Stimulated activated CD4-positive, alpha-beta T cell treated with anti-CD3 and anti-CD28 coated beads, Interleukin-1b, Interleukin-23, amount 100 ng/mL, for 24 hours (primary cell): Measurements from ENCODE around the gene HDLBP.

Experiments used
- DNase-seq, 4 experiments: peaks; one replicate each; pipeline ENCODE4 v3.0.0-alpha.2; 2020; ENCODE audit warnings: low read depth in 4 of 4, low spot score in 1 of 4

Gene HDLBP

DNA sequence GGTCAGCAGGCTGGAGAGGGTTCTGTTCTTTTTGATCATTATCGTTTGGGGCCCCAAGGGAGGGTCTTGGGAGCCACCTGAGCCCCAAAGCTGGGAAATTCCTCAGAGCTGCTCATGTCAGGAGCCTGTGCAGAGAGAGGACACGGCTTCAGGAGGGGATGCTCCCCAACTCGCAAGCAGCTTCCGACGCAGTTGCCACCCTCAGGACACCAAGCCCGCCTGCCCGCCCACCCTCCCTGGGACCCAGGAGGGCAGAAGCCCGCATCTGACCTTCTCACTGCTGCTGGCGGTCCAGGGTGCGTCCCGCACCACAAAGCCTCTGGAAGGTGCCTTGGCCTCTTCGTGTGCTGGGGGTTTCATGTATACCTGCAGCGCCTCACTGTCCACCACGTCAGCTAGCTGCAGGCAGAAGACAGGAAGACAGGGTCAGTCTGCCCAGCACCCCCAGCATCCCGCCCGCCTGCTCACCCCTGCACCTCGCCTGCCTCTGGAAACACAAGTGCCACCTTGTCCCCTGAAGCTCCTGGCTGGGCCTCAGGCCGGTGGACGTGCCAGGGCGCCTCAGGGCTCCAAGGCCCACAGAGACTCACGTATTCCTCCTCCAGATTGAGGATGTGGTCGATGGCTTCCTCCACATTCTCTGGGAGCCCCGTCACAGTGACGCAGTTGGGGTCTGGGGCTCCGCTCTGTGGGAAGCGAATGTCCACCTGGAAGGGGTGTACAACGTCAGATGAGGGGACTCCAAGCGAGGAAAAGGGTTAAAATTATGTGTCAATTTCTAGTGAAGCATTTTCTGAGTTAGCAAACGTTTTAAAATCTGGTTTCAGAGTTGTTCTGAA lies 85.7 kb downstream of the HDLBP start:
- DNase-seq = no peak

DNA sequence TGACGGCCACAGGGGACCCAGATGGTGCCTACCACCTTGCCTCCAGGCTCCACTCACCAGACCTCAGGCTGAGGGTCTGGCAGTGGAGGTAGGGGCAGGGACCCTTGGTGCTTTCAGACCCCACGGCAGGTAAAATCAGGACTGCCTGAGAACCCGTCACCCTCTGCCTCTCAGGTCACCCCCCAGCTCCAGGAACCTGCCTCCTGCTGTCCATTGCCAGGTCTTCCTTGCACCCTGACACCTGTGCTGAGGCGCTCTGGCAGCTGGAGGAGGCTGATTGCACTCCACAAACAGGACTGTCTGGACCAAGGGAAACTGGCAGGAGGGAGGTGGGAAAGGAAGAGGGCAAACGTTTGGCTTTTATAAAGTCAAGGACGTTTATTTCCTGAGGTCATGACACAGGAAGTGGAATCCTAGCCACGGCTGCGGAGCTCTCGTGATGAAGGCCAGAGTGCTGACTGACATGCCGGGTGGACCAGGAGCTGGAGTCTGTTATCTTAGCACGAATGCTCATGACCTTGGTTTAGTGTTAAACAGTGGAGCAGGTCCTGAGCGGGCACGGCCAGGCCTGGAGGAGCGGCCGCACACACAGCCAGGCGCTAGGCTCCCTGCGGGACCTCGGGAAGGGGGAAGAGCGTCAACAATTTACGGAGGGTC lies 86.5 kb downstream of the HDLBP start:
- no peak for DNase-seq

DNA sequence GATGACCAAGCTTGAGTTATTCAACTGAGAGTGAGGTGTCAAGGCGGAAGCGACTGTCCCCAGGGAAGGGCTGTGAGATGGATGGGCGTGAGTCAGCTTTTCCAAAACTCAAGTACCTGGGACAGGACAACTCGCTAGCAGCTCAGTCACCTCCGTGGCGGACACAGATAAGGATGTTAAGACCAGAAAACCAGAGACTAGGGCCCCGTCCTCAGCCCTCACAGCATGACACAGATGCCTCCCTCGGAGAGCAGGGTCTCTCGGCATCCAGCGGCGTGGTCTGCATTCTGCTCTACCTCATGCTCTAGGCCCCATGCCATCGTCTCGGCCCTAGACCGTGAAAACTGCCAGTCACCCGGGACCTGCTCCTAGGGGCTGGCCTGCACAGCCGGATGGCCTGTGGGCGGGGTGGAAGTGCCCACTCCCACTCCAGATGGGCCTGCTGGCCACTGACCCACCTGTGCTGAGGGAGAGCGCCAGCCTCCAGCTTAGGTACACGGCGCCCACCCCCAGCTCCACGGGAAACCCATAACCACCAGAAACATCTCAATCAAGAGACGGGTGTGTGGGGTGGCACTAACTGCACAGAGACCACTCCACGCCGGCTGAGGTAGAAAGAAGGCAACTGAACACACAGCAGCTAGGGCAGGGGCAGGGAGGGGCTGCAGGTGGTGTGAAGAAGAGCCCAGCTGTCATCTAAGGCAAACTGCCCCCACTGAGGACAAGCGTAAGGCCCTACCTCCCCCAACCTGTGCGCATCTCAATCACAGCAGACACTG lies 87.2 kb downstream of the HDLBP start:
- DNase-seq = no peak

DNA sequence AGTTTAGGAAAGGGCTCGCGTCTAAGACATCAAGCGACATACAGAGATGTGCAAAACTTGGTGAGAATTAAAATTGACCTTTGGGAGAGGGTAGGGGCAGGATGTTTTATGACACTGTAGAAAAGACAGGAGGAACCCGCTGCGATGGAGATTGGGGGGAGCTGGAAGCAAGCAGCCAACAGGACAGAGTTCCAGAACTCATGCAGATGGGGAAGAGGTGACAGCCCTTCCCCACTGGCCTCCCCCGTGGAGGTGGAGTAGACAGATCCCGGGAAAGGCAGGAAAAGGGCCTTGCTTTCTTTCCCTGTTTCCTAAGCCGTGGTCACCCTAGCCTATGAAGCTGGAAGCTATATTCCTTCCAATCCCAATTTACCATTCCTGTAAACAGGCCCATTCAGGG lies 87.9 kb downstream of the HDLBP start:
- DNase-seq = no peak

DNA sequence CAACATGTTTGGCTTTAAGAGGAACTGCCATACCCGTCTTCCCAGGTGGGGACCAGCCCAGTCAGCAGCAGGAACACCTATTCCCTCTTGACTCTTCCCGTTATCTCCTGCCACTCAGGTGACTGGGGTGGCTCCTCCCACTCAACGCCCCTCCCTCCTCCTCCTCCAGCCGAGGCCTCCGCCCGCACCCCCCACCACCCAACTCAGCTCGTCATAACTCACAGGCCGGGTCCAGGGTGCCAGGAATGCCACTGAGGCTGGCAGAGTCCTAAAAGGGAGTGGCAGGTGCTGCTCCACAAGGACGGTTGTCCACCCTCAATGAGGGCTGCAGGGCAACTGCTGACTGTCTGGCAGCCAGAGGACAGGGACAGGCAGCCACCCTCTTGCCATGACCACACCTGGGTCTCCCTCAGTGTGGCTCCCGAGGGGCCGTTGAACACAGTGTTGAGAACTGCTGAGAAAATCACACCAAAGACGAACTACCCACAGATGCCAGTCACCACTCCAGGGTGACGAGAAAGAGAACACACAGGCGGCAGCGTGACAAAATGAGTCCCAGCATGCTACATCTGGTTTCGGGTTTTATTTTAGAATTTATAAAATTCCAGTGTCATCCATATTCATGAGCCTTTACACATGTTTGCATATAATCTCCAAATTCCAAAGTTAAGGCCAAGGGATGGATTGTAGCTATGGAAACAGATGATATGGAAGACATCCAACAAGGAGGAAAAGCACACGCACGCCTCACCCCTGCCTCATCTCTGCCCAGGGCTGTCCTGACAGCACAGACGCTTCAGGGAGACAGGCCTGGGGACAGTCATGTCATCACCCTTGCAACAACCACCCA lies 88.5 kb downstream of the HDLBP start:
- no peak for DNase-seq

DNA sequence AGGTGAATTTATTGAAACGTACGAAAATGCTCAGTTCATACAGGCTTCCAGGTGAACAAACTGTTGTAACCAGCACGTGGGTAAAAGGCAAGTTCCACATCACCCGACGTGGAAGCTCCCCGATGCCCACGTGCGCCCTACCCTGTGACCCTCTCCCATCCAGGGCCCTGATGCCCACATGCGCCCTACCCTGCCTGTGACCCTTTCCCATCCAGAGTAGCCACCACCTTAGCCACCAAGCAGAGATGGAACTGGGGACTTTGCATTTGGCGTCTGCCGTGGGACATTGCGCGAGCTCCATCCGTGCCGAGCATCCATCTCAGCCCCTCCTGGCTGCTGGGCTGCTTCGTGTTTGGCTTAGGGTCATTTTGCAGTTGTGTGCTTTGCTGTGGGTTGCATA lies 89.5 kb downstream of the HDLBP start:
- no peak for DNase-seq

DNA sequence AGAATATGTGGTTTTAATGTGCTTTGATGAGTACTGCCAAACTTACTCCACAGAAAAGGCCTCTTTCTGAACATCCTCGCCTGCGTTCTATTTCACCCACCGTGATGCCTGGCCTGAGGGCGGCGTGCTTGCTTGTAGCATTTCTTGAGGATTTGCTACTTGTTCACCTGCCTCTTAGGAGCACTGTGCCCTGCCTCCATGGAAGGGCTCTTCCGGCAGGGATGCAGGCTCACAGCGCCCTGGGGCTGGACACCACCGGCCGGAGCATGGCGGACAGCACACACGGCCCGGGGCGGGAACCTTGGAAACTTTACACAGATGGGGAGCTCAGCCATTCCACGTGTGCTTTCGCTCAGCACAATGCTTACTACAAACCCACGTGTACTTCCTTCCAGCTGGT lies 89.9 kb downstream of the HDLBP start:
- DNase-seq = no peak

DNA sequence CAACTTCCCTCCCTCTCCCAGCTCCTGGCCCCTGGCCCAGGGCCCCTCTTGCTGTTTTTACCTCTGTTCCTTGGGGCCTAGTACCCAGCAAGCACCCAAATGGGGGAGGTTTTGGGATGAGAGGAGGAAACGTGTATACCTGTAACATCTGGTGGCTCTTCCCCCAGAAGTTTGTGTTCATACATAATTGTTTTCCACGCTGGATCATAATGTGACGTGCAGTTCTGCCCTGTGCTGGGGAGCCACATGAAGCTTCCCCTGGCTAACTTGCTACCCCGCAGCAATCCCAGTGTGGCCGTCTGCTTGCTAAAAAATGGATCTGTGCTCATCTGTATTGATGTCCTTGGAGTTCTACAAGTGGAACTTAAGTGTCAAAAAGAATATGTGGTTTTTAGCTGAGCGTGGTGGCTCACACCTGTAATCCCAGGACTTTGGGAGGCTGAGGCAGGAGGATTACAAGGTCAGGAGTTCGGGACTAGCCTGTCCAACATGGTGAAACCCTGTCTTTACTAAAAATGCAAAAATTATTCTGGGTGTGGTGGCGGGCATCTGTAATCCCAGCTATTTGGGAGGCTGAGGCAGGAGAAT lies 90.5 kb downstream of the HDLBP start:
- no peak for DNase-seq

DNA sequence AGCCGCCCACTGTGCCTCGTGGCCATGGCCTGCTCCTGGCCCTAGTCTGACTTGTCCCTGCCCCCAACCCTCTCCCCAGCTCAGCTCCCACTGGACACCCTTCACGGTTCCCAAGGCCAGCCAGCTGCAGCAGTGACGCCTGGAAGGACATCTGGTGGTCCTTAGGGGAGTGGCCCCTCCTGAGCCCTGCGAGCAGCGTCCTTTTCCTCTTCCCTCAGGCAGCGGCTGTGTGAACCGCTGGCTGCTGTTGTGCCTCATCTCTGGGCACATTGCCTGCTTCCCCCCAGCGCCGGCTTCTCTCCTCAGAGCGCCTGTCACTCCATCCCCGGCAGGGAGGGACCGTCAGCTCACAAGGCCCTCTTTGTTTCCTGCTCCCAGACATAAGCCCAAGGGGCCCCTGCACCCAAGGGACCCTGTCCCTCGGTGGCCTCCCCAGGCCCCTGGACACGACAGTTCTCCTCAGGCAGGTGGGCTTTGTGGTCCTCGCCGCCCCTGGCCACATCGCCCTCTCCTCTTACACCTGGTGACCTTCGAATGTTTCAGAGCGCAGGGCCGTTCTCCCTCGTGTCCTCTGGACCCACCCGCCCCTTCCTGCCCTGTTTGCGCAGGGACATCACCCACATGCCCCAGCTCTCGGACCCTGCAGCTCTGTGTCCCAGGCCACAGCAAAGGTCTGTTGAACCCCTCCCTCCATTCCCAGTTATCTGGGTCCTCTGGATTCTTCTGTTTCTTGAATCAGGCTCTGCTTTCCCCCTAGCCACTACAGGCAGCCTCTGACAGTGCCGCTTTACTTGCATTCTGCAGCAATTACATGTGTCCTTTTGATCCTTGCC lies 91.2 kb downstream of the HDLBP start:
- no peak for DNase-seq

DNA sequence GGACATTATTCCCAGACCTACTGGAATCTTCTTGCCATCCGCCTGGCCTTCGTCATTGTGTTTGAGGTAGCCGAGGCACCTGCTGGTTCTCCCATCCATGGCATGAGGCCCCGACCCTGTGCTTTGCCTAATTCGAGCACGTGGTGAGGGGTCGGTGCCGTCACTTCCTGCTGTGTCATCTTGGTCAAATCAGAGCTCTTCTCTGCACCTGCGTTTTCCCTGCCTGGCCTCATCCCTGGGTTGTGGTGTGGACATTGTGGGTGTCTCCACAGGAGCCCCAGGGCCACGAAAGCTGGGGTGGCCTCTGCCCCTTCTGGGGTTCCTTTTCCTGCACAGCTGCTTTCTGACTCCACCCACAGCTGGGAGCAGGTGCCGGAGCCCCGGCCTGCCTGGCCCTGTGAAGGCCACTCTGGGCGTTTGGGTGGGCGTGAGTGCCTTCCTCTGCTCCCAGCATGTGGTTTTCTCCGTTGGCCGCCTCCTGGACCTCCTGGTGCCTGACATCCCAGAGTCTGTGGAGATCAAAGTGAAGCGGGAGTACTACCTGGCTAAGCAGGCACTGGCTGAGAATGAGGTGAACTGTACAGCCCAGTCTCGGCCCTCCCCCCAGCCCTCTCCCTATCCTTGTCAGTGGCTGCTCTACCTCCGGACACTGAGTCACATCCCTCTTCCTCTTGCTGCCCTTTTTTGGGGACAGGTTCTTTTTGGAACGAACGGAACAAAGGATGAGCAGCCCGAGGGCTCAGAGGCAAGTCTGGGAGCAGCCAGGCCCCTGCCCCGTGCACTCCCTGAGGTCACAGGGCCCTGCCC lies 92.1 kb downstream of the HDLBP start:
- DNase-seq = no peak

DNA sequence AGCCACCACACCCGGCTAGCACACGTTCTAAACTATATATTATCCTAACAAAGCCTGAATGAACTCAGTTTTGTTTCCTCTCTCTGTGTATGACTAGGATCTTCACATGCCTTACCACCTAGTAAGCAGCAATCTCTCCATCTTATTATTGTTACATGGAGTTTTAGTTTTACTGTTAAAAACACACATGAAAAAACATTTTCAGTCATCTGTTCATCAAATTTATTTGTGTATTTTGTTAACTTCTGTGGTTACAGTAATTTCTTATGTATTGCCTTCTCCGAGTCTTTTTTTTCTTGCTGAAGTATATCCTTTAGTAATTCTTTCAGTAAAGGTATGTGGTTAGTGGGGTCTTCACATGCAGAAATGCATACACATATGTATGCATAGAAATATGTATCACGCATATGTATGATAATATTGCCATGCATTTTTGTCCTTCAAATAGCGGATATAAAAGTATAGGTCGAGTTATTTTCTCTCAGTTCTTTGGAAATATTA lies 95.6 kb downstream of the HDLBP start:
- DNase-seq = no peak

DNA sequence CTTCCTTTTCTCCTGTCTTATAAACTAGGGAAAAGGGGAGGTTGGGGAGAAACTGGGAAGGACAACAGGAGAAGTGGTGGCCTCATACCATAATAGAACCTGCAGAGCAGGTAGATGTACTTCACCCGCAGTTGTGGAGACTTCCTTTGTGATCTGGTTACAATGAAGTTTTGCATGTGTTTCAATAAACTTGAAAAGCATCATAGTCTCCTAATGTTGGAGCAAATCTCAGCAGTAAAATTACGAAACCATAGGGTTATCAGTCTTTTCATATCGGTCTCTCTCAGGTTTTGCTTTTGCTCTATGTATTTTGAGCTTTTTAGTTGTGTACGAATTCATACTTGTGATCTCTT lies 96.5 kb downstream of the HDLBP start:
- DNase-seq = no peak

DNA sequence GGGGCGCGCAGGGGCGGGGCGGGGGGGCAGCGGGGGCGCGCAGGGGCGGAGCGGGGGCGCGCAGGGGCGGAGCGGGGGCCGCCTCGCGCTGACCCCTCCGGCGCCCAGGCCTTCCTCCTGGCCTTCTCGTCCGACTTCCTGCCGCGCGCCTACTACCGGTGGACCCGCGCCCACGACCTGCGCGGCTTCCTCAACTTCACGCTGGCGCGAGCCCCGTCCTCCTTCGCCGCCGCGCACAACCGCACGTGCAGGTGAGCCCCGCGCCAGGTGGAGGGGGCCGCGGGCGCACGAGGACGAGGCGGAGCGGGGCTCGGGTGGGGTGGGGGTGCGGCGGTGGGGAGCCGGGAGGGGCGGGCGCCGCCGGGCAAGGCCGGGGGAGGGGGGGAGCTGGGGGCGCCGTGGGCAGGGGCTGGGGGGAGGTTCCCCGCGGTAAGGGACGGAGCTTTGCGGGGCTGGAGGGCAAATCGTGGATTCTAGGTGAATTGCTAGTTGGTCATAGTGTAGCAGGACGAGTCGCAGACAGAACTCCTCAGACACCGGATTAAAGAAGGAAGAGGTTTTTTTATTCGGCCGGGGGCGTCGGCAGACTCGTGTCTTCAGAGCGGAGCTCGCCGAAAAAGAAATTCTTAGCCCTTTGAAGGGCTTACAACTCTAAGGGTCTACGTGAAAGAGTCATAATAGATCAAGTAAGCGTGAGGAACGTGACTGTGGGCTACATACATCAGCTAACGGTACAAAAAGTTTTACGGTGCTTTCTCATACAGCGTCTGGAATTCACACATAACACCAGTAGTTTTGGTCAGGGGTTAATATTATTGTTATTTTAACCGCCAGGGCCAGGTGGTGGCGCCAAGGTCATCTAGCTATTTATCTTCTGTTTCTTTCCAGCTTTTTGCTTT lies 97.1 kb downstream of the HDLBP start:
- peak in 1 of 4 experiments; percentile 14 for DNase-seq

DNA sequence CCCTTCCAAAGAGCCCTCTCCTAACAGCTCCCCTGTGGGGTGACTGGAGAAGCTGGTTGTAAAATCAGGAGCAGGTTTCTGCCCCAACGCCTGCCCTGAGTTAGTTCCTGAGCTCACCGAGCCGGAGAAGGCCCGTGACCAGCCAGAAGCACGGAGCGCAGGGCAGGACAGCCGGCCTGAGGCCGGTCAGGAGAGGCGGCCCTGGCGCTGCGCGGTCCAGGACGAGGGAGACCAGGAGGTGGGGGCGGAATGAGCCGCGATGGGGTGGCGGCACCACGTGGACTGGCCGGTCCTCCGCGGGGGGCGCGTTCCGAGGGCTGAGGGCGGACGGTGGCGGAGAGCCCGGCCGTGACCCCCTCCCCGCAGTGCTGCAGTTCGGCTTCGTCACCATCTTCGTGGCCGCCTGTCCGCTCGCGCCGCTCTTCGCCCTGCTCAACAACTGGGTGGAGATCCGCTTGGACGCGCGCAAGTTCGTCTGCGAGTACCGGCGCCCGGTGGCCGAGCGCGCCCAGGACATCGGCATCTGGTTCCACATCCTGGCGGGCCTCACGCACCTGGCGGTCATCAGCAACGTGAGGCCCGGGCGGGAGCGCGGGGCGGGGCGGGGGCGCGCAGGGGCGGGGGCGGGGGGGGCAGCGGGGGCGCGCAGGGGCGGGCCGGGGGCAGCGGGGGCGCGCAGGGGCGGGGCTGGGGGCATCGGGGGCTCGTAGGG lies 98.0 kb downstream of the HDLBP start:
- peak in 1 of 4 experiments; percentile 13 for DNase-seq

DNA sequence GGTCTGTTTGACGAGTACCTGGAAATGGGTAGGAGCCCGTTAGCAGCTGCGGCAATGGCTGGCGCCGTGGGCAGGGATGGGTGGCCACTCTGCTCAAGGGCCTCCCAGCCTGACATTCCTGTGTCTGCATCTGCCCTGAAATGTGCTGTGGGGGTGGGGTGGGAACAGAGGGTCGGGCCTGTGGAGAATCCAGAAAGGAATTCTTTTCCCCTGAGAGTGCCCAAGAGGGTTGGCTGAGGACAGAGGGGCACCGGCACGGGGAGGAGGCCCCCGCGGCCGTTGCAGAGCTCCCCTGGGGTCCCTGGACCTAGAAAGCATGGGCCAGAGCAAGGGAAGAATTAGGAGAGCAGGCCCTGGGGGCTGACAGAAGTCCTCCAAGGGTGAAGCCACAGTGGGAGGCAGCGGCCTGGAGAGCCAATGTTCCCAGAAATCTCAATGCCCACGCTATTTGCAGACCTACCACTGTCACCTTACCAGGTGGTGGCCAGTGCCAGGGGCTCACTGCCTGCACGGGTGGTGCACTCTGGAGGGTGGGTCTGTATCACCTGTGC lies 99.2 kb downstream of the HDLBP start:
- DNase-seq = no peak

DNA sequence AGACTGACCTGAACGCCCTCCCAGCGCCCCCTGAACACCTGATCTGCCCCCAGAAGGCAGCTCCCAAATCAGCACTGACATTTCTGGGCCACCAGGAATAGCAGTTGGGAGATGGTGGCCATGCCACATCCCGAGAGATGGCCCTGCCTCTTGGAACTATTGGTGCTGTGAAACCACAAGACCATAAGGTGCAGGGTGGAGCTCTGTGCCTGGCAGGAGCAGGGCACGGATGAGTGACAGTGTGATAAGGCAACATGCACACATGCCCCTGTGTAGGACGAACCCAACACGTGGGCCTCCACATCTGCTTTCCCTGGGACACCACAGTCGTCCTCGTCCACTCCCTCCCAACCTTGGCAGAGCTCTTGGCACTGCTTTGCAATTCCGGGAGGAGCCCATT lies 100.1 kb downstream of the HDLBP start:
- no peak for DNase-seq

DNA sequence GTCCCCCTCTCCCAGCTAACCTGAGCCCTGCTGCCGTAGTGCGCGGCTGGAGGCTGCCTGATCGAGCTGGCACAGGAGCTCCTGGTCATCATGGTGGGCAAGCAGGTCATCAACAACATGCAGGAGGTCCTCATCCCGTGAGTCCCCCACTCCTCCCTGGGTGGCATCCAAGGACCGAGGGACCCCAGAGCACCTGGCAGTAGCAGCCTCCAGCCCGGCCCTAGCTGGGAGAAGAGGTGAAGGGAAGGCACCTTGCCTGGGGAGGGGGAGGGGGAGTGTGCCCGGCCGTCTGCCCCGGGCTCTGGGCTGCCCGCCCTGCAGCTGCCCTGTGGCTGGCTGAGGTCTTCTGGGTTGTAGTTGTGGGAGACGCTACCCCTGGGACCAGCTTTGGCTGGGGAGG lies 100.7 kb downstream of the HDLBP start:
- no peak for DNase-seq
